ENCODE results near the gene UBE2Q1. TPM values are rescaled to one million over a fixed set of nuclear protein-coding genes. Genes with fewer than 3 reads are reported as not detected.

UBE2Q1 gene
- total RNA-seq, 1 experiment from 2014 or later, result 70.9 TPM

- Histone ChIP-seq H3K4me1 (ENCODE audit: control insufficient read depth in 1 of 2, insufficient read depth in 2 of 2, low read length in 2 of 2) (peaks cover 0 to 3% of the 10 kb centered on the region in 2 experiments; a peak in 1 of 4 replicates), H2AFZ (ENCODE audit: low read depth, low read length, poor library complexity, severe bottlenecking) (no peak overlapping the region), H3K27ac (ENCODE audit: low read depth, low read length) (no peak overlapping the region), H3K36me3 (ENCODE audit: control insufficient read depth in 1 of 2, insufficient read depth in 2 of 2, low read length in 2 of 2) (peaks cover 54 to 61% of the 10 kb centered on the region in 2 experiments), H3K9me2 (ENCODE audit: insufficient read depth) (no peaks in the 10 kb centered on the region), H3K4me2 (ENCODE audit: low read length) (no peak overlapping the region), H3K4me3 (replicated peaks in 1 of 2; ENCODE audit: low read depth in 1 of 2, low read length in 2 of 2) (no peak overlapping the region), H3K9me3 (ENCODE audit: control insufficient read depth in 1 of 2, insufficient read depth in 1 of 2, low read depth in 1 of 2, low read length in 2 of 2) (no peaks in the 10 kb centered on the region), H3K9ac (ENCODE audit: low read length) (no peak overlapping the region), H4K20me1 (ENCODE audit: insufficient read depth) (no peaks in the 10 kb centered on the region), H3K79me2 (ENCODE audit: insufficient read depth, low read length) (no peaks in the 10 kb centered on the region; the same call in 1 of the 2 replicates), H3K27me3 (ENCODE audit: insufficient read depth, low read length) (no peaks in the 10 kb centered on the region)
- BruUV-seq (replicated peaks), result no TSS peak
- ATAC-seq, result no peak
- POLR2A ChIA-PET, result no interaction called here
- intact Hi-C loops (cut with micrococcal nuclease), result no loop called here
- DNase-seq (ENCODE audit: low read depth, low spot score), result no peak
- TF ChIP-seq REST (IDR thresholded peaks at IDR 0.05; ENCODE audit: low read depth), result no peak
- TF ChIP-seq CEBPB (IDR thresholded peaks at IDR 0.05; ENCODE audit: low read depth), result no peak
- TF ChIP-seq CBX3 (IDR thresholded peaks at IDR 0.05; ENCODE audit: low read depth), result no peak
- no peak for TF ChIP-seq ZFX (IDR thresholded peaks at IDR 0.05)
- no peak for TF ChIP-seq TCF7L2 (IDR thresholded peaks at IDR 0.05; ENCODE audit: borderline replicate concordance, extremely low read depth, insufficient read depth, insufficient read length)
- TF ChIP-seq ZNF274 (IDR thresholded peaks at IDR 0.05; ENCODE audit: low read depth, low read length), result no peak
- no peak for TF ChIP-seq EZH2phosphoT487 (IDR thresholded peaks at IDR 0.05; ENCODE audit: borderline replicate concordance)
- no peak for TF ChIP-seq EGR1 (IDR thresholded peaks at IDR 0.05; ENCODE audit: low read depth)
- CTCF ChIA-PET, result no interaction called here
- RAD21 ChIA-PET (ENCODE audit: low non-redundant PET in 1 of 2, low total read pairs in 2 of 2, uncharacterized antibody in 2 of 2, unreplicated experiment in 2 of 2), result no interaction called here
Observed at GRCh38 chr1:154550070-154550469, 8.4 kb downstream of the UBE2Q1 start.
